RKO (cell line): ENCODE data around the gene HRAS.

Experiments used
- DNase-seq: peaks from one replicate; pipeline ENCODE4 v3.0.0-alpha.2; 2016; ENCODE audit warnings: low spot score

Gene HRAS

GRCh38 chr11:507727-508515 lies 27.5 kb downstream of the HRAS start:
- no peak for DNase-seq

GRCh38 chr11:506995-507726 lies 28.2 kb downstream of the HRAS start, which contains the start of gene RNH1:
RNH1 (minus strand) TSS chr11:507242; CDS start chr11:502162, 5,080 bp downstream.
- DNase-seq, result peak; percentile 91

GRCh38 chr11:506238-506994 lies 29.0 kb downstream of the HRAS start:
- peak; percentile 97 for DNase-seq

- no peak for DNase-seq
These were observed 30.4 kb downstream of the HRAS start for GRCh38 chr11:504994-505344.

- no peak for DNase-seq
These were observed 31.1 kb downstream of the HRAS start for GRCh38 chr11:504053-504993.

- no peak for DNase-seq
These were observed 32.0 kb downstream of the HRAS start for GRCh38 chr11:503179-503981.

GRCh38 chr11:502288-503178 lies 32.8 kb downstream of the HRAS start:
- DNase-seq, result no peak

- no peak for DNase-seq
These were observed 33.6 kb downstream of the HRAS start for GRCh38 chr11:501683-502287.

GRCh38 chr11:501001-501682 lies 34.2 kb downstream of the HRAS start:
- DNase-seq, result no peak

- DNase-seq, result no peak
These were observed 35.9 kb downstream of the HRAS start for GRCh38 chr11:499201-500076.

- no peak for DNase-seq
These were observed 36.8 kb downstream of the HRAS start for GRCh38 chr11:498297-499181.

- DNase-seq, result no peak
These were observed 37.6 kb downstream of the HRAS start for GRCh38 chr11:497565-498296.

GRCh38 chr11:496834-497564 lies 38.4 kb downstream of the HRAS start:
- DNase-seq, result no peak

GRCh38 chr11:495537-495931 lies 39.8 kb downstream of the HRAS start:
- no peak for DNase-seq
